Measurements from ENCODE around the gene ANKFN1. TPM values are rescaled to one million over a fixed set of nuclear protein-coding genes. Genes with fewer than 3 reads are reported as not detected.

Gene ANKFN1
- total and polyA plus RNA-seq, 10 of the 15 experiments (the other 5 are each of a cell fraction or from before 2014, with no cell fraction given): 0.19 TPM; not detected in 9

DNA sequence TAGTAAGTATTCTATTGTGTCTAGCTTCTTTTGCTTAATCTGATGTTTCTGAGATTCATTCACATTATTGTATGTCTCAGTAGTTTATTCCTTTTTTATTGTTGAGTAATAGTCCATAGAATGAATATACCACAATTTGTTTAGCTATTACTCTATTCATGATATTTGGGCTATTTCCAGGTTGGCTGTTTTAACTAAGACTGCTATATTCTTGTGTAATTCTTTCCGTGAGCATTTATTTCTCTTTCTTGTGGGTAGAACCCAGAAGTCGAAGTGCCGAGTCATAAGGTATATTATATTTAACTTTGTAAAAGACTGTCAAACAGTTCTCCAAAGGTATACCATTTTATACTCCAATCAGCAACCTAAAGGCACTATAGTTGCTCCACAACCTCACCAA lies 160.8 kb downstream of the ANKFN1 start:
- Histone ChIP-seq H3K27me3 (replicated peaks in 1 of 2; ENCODE audit: control insufficient read depth in 2 of 2, insufficient read depth in 2 of 2, low read length in 1 of 2) (0 out of 4 replicates have a peak, but pooled peaks cover 0 to 2% of the 10 kb centered on the region in 2 experiments), H3K36me3 (ENCODE audit: control insufficient read depth in 2 of 2, insufficient read depth in 2 of 2, low read length in 1 of 2) (no peaks in the 10 kb centered on the region), H4K20me1 (ENCODE audit: control insufficient read depth, insufficient read depth) (no peaks in the 10 kb centered on the region), H3K27ac (ENCODE audit: control insufficient read depth, insufficient read depth) (no peak overlapping the region), H3K4me1 (ENCODE audit: control insufficient read depth, insufficient read depth, low read length) (no peaks in the 10 kb centered on the region), H2AFZ (ENCODE audit: control insufficient read depth, low read depth, low read length) (no peak overlapping the region), H3K79me2 (ENCODE audit: control insufficient read depth, insufficient read depth, low read length) (no peaks in the 10 kb centered on the region), H3K4me2 (ENCODE audit: control insufficient read depth, insufficient read depth) (no peak overlapping the region), H3K9ac (ENCODE audit: control insufficient read depth, insufficient read depth, low read length) (no peak overlapping the region), H3K4me3 (no peak overlapping the region), H3K9me3 (replicated peaks; ENCODE audit: control insufficient read depth, insufficient read depth, low read length) (no peaks in the 10 kb centered on the region)
- BruUV-seq (replicated peaks): no TSS peak
- ChIA-PET POLR2A (no interaction called here), RAD21 (ENCODE audit: unreplicated experiment) (no interaction called here), CTCF (interaction anchor here (1.1 kb wide), 1 partner anchor 13 kb away, joined by 3 read pairs; no protein-coding TSS in a partner anchor), SMC1A (ENCODE audit: uncharacterized antibody, unreplicated experiment) (no interaction called here)
- ATAC-seq (no peak), FAIRE-seq (no peak), DNase-seq (ENCODE audit: low read depth, low spot score) (no peak)
- WGBS (ENCODE audit: insufficient coverage, insufficient replicate concordance, low lambda C conversion rate, missing lambda C conversion rate): 19% methylated on average over 3 of the region's 3 CpGs
- in situ Hi-C loops (cut with MboI): no loop called here
- TF ChIP-seq CBX5 (IDR thresholded peaks at IDR 0.05; ENCODE audit: low read depth): no peak
- TF ChIP-seq, protein P1, sequence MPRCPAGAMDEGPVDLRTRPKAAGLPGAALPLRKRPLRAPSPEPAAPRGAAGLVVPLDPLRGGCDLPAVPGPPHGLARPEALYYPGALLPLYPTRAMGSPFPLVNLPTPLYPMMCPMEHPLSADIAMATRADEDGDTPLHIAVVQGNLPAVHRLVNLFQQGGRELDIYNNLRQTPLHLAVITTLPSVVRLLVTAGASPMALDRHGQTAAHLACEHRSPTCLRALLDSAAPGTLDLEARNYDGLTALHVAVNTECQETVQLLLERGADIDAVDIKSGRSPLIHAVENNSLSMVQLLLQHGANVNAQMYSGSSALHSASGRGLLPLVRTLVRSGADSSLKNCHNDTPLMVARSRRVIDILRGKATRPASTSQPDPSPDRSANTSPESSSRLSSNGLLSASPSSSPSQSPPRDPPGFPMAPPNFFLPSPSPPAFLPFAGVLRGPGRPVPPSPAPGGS (IDR thresholded peaks at IDR 0.05; ENCODE audit: borderline replicate concordance, insufficient read depth, low read depth, low read length, poor library complexity, severe bottlenecking): no peak
- no peak for TF ChIP-seq KDM1A (IDR thresholded peaks at IDR 0.05; ENCODE audit: borderline replicate concordance)
- TF ChIP-seq SMAD1 (IDR thresholded peaks at IDR 0.05; ENCODE audit: low read depth, partially characterized antibody): no peak
- TF ChIP-seq, protein P2, sequence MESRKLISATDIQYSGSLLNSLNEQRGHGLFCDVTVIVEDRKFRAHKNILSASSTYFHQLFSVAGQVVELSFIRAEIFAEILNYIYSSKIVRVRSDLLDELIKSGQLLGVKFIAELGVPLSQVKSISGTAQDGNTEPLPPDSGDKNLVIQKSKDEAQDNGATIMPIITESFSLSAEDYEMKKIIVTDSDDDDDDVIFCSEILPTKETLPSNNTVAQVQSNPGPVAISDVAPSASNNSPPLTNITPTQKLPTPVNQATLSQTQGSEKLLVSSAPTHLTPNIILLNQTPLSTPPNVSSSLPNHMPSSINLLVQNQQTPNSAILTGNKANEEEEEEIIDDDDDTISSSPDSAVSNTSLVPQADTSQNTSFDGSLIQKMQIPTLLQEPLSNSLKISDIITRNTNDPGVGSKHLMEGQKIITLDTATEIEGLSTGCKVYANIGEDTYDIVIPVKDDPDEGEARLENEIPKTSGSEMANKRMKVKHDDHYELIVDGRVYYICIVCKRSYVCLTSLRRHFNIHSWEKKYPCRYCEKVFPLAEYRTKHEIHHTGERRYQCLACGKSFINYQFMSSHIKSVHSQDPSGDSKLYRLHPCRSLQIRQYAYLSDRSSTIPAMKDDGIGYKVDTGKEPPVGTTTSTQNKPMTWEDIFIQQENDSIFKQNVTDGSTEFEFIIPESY (IDR thresholded peaks at IDR 0.05): no peak
- no peak for TF ChIP-seq RAD21 (IDR thresholded peaks at IDR 0.05; ENCODE audit: insufficient read depth, low read depth, low read length)
- intact Hi-C loops (cut with micrococcal nuclease; ENCODE audit: unreplicated experiment): loop anchor here (10.0 kb wide), 1 partner anchor 189 kb away; no protein-coding TSS in a partner anchor
